Neural progenitor cell (in vitro differentiated cells): ENCODE measurements around the gene RGS11.

Experiments used
- CTCF ChIP-seq: fragments of 200-600 bp; sonication (generic); IDR thresholded peaks from 2 replicates; pipeline ENCODE4 v1.5.1; 2017; ENCODE audit warnings: antibody characterized with exemption, mild to moderate bottlenecking
- EZH2 ChIP-seq: fragments of 200-600 bp; sonication (generic); IDR thresholded peaks from 2 replicates; pipeline ENCODE4 v1.6.1; 2017; ENCODE audit warnings: antibody characterized with exemption, mild to moderate bottlenecking, moderate library complexity
- EZH2phosphoT487 ChIP-seq: fragments of 200-600 bp; sonication (generic); IDR thresholded peaks from 2 replicates; pipeline ENCODE4 v1.6.1; 2017; ENCODE audit warnings: antibody characterized with exemption

DNA sequence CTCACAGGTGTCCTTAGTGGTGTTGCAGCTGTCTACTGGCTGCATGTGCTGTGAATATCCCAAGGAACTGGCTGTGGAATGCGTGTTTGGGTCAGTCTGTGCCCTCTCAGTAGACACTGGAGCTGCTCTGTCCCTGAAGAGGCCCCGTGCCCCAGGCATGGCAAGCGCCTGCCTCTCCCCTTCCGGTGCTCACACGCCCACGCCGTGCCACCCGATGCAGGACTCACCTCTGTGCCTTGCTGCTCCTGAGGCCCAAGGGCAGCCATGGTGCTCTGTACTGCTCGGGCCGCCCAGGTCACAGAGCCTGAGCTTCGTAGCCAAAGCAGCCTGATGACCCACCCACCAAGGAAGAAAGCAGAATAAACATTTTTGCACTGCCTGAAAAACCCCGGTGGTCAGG is 10.0 kb downstream of the RGS11 start:
- TF ChIP-seq CTCF (no peak), EZH2 (no peak), EZH2phosphoT487 (no peak)
